Heart left ventricle (tissue), 16 donors: ENCODE data around the gene KIF26B. TPM values are rescaled to one million over a fixed set of nuclear protein-coding genes. Genes with fewer than 3 reads are reported as not detected.
A peak's percentile ranks its signal among the peaks of the same experiment; 100 is the strongest.

Source experiments
- ATAC-seq, 4 donors: fragments of 200-7000 bp; cut with Tn5 transposase; one replicate each; pipeline ENCODE4 v1.9.1; 2020 to 2022; ENCODE audit warnings: moderate library complexity in 4 of 4, mild to moderate bottlenecking in 3 of 4, moderate number of reproducible peaks in 1 of 4
- DNase-seq, 5 donors: peaks; one replicate each; pipeline ENCODE4 v3.0.0-alpha.2; 2020
- H3K27ac ChIP-seq, 12 donors: fragments of 200-600 bp; sonication (generic) in 4 of 12; one replicate each; pipeline versions ENCODE4 v1.5.0 to v1.8.0; 2016 to 2022; ENCODE audit warnings: mild to moderate bottlenecking in 2 of 12
- H3K27me3 ChIP-seq, 9 donors: fragments of 200-600 bp; sonication (generic) in 2 of 9; one replicate each; pipeline versions ENCODE4 v1.5.1 to v1.8.0; 2016 to 2022; ENCODE audit warnings: mild to moderate bottlenecking in 3 of 9
- H3K36me3 ChIP-seq, 9 donors: fragments of 200-600 bp; sonication (generic) in 2 of 9; one replicate each; pipeline versions ENCODE4 v1.5.0 to v1.8.0; 2018 to 2022; ENCODE audit warnings: mild to moderate bottlenecking in 2 of 9
- H3K4me1 ChIP-seq, 12 donors: fragments of 200-600 bp; sonication (generic) in 4 of 12; one replicate each; pipeline versions ENCODE4 v1.5.0 to v1.8.0; 2016 to 2022; ENCODE audit warnings: mild to moderate bottlenecking in 3 of 12
- H3K4me3 ChIP-seq, 12 donors: fragments of 200-600 bp; sonication (generic) in 4 of 12; one replicate each; pipeline versions ENCODE4 v1.5.0 to v1.8.0; 2017 to 2022; ENCODE audit warnings: mild to moderate bottlenecking in 9 of 12, moderate library complexity in 4 of 12
- H3K9me3 ChIP-seq, 12 donors: fragments of 200-600 bp; sonication (generic) in 4 of 12; one replicate each; pipeline versions ENCODE4 v1.5.0 to v1.8.0; 2016 to 2022; ENCODE audit warnings: mild to moderate bottlenecking in 1 of 12
- CTCF ChIP-seq, 12 donors: fragments of 200-600 bp; sonication (generic) in 4 of 12; IDR thresholded peaks; one replicate each; pipeline versions ENCODE4 v1.5.0 to v1.8.0; 2018 to 2022; ENCODE audit warnings: antibody characterized with exemption in 12 of 12, mild to moderate bottlenecking in 5 of 12
- POLR2A ChIP-seq, 2 donors: fragments of 450-650 bp; IDR thresholded peaks; one replicate each; pipeline ENCODE4 v1.6.1; 2017; ENCODE audit warnings: antibody characterized with exemption in 2 of 2, mild to moderate bottlenecking in 2 of 2, moderate library complexity in 2 of 2
- WGBS, 4 donors: extraction: QIAGEN DNeasy Blood & Tissue Kit in 2 of 4; methylation state at CpG; one replicate each; pipeline versions ENCODE4 v1.1.5 to v1.1.7; 2013 to 2018; 5-methylcytosine and 5-hydroxymethylcytosine counted together
- intact Hi-C, 10 donors: fragments of 100-400 bp; cut with DNase I; formaldehyde crosslinking; loops; one replicate each; pipeline versions ENCODE4 v1.11.1 to v1.14.2; 2022
- polyA plus RNA-seq, 2 donors: library from polyadenylated mRNA; stranded (reverse); fragments of 200-250 nt; gene quantifications; one replicate each; pipeline ENCODE4 v1.2.3, GENCODE V29; 2013
- total RNA-seq, 9 donors: library from RNA; depleted of rRNA in 2 of 9; stranded (reverse); fragments of >200 nt in 2 of 9; fragmentation: NEBNext Ultra II Directional in 3 of 9; extraction: Animal tissue kit (Norgen Biotek cat#: 25700) in 3 of 9; gene quantifications; one replicate each; pipeline versions ENCODE4 v1.1.0 to v1.2.4, GENCODE V29; 2016 to 2023
- donor health status: ischemic (EF 13 %, LVEDD 7.1; RV severe dilation, severe dysfunction).
- donor health status: healthy with polysubstance abuse.
- donor health status: DM: no; HTN: yes; CAD: no.
- donor health status: DM: no; HTN: no; CAD: no.
- donor health status: ischemic (EF 25% LVEDD 6.9; RV normal size, moderate dysfunction).
- donor health status: ischemic (EF 25% LVEDD 5.7; RV mildly dilated, moderate dysfunction).
- donor health status: healthy.
- donor health status: DM: yes; HTN: yes; CAD: no.
- donor health status: ischemic (EF 35%, LVEDD 5.7; RV mildly dilated, moderate dysfunction).
- donor health status: nonischemic (EF 11% LVEDD 7.7; RV severe dilation, severe dysfunction).
- donor health status: DM: yes; HTN: yes; CAD: no.
- donor health status: PGD.
- donor health status: ischemic (EF 29% LVEDD 5.4; RV normal size, mild dysfunction).
- donor health status: nonischemic (EF 23%, LVEDD 6.1; RV moderate dilation, normal function).

Gene KIF26B
- total and polyA plus RNA-seq, 11 donors = 1.2 to 7.0 (median 2.3) TPM

- ATAC-seq = no peak
- intact Hi-C loops = no loop called here
- H3K4me3 ChIP-seq = no peak overlapping the region
- peaks cover 0 to 4% (median 0%) of the 10 kb centered on the region in 9 donors for H3K27me3 ChIP-seq
- H3K36me3 ChIP-seq = no peaks in the 10 kb centered on the region
- peaks cover 0 to 7% (median 1%) of the 10 kb centered on the region in 12 donors for H3K4me1 ChIP-seq
- no peak overlapping the region for H3K27ac ChIP-seq
- WGBS, 4 donors = 70 to 81% (median 77%) methylated on average over 4 of the region's 4 CpGs
- TF ChIP-seq POLR2A (IDR thresholded peaks at IDR 0.05) (no peak), CTCF (IDR thresholded peaks at IDR 0.05) (no peak)
- peaks cover 0 to 1% (median 0%) of the 10 kb centered on the region in 12 donors for H3K9me3 ChIP-seq
- DNase-seq = no peak
Measured at GRCh38 chr1:245200146-245200545, 45.4 kb downstream of the KIF26B start.

- DNase-seq = no peak
- Histone ChIP-seq H3K4me3 (no peak overlapping the region), H3K9me3 (peaks cover 0 to 9% (median 3%) of the 10 kb centered on the region in 12 donors), H3K27ac (no peak overlapping the region), H3K4me1 (peaks cover 0 to 7% (median 1%) of the 10 kb centered on the region in 12 donors), H3K27me3 (peaks cover 0 to 4% (median 0%) of the 10 kb centered on the region in 9 donors), H3K36me3 (no peaks in the 10 kb centered on the region)
- TF ChIP-seq POLR2A (IDR thresholded peaks at IDR 0.05) (no peak), CTCF (IDR thresholded peaks at IDR 0.05) (no peak)
- intact Hi-C loops = no loop called here
- WGBS, 4 donors = 64 to 70% (median 65%) methylated on average over 4 of the region's 4 CpGs
- peak in 1 of 4 donors; percentile 36 for ATAC-seq
Measured at GRCh38 chr1:245201201-245201600, 46.4 kb downstream of the KIF26B start.

GRCh38 chr1:245201827-245202226, 47.0 kb downstream of the KIF26B start:
- H3K4me3 ChIP-seq = no peak overlapping the region
- no peak for TF ChIP-seq CTCF (IDR thresholded peaks at IDR 0.05)
- no peak for TF ChIP-seq POLR2A (IDR thresholded peaks at IDR 0.05)
- peaks cover 0 to 15% (median 8%) of the 10 kb centered on the region in 12 donors for H3K9me3 ChIP-seq
- ATAC-seq = no peak
- no peaks in the 10 kb centered on the region for H3K36me3 ChIP-seq
- no peak overlapping the region for H3K27ac ChIP-seq
- intact Hi-C loops = no loop called here
- no peak for DNase-seq
- H3K4me1 ChIP-seq = peaks cover 0 to 7% (median 1%) of the 10 kb centered on the region in 12 donors
- 59 to 66% (median 65%) methylated on average over 5 of the region's 5 CpGs for WGBS, 4 donors
- peaks cover 0 to 4% (median 0%) of the 10 kb centered on the region in 9 donors for H3K27me3 ChIP-seq

GRCh38 chr1:245205396-245205795, 50.6 kb downstream of the KIF26B start:
- Histone ChIP-seq H3K27ac (no peak overlapping the region), H3K9me3 (peaks cover 0 to 33% (median 24%) of the 10 kb centered on the region in 12 donors), H3K4me1 (peaks cover 0 to 6% (median 0%) of the 10 kb centered on the region in 12 donors), H3K4me3 (no peak overlapping the region), H3K36me3 (no peaks in the 10 kb centered on the region), H3K27me3 (no peaks in the 10 kb centered on the region)
- intact Hi-C loops = no loop called here
- DNase-seq = no peak
- TF ChIP-seq POLR2A (IDR thresholded peaks at IDR 0.05) (no peak), CTCF (IDR thresholded peaks at IDR 0.05) (no peak)
- ATAC-seq = no peak
- WGBS, 4 donors = 77 to 86% (median 82%) methylated on average over 3 of the region's 3 CpGs
